NB4 (cell line): ENCODE results near the gene SUSD6.

Source experiments
- POLR2A ChIP-seq: IDR thresholded peaks from 2 replicates; pipeline ENCODE4 v1.6.1; 2011; ENCODE audit warnings: mild to moderate bottlenecking; ENCODE audit not compliant: insufficient read length; ENCODE audit errors: extremely low read depth
- TF ChIP-seq, protein P1 (sequence below): IDR thresholded peaks from one replicate; pipeline ENCODE4 v1.5.1; 2012; ENCODE audit warnings: low read depth, low read length

DNA sequence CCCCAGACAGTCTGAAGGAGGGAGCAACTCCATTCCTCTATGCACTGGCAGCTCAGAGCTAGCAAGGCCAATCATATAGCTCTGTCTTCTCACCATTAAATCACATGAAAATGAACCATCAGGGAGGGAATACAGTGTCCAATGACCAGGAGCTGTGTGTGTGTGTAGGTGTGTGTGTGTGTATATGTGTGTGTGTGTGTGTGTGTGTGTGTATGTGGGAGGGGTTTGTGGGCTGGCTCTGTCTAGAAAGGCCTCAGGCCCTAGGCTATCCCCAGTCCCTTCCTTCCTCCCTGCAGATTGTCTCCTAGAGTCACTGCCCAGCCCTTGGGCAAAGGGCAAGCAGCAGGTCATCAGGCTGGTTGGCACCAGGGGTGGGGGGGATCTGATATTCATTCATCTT is 5.7 kb upstream of the SUSD6 start:
- TF ChIP-seq, protein P1, sequence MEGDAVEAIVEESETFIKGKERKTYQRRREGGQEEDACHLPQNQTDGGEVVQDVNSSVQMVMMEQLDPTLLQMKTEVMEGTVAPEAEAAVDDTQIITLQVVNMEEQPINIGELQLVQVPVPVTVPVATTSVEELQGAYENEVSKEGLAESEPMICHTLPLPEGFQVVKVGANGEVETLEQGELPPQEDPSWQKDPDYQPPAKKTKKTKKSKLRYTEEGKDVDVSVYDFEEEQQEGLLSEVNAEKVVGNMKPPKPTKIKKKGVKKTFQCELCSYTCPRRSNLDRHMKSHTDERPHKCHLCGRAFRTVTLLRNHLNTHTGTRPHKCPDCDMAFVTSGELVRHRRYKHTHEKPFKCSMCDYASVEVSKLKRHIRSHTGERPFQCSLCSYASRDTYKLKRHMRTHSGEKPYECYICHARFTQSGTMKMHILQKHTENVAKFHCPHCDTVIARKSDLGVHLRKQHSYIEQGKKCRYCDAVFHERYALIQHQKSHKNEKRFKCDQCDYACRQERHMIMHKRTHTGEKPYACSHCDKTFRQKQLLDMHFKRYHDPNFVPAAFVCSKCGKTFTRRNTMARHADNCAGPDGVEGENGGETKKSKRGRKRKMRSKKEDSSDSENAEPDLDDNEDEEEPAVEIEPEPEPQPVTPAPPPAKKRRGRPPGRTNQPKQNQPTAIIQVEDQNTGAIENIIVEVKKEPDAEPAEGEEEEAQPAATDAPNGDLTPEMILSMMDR = no peak
- no peak for TF ChIP-seq POLR2A
